Measurements from ENCODE around the gene FBXO46.

FBXO46 gene

DNA sequence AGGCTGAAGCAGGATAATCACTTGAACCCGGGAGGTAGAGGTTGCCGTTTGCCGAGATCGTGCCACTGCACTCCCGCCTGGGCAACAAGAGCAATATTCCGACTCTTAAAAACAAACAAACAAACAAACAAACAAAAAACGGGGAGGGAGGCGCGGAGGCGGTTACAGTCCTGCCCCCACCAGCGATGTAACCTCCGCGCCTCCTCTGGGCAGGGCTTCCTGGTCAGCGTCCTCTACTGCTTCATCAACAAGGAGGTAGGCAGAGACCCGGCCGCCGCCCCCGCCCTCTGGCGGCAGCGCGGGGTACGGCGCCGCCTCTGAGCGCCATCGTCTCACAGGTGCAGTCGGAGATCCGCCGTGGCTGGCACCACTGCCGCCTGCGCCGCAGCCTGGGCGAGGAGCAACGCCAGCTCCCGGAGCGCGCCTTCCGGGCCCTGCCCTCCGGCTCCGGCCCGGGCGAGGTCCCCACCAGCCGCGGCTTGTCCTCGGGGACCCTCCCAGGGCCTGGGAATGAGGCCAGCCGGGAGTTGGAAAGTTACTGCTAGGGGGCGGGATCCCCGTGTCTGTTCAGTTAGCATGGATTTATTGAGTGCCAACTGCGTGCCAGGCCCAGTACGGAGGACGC is 49.2 kb downstream of the FBXO46 start:
- peak; percentile 80 for DNase-seq

DNA sequence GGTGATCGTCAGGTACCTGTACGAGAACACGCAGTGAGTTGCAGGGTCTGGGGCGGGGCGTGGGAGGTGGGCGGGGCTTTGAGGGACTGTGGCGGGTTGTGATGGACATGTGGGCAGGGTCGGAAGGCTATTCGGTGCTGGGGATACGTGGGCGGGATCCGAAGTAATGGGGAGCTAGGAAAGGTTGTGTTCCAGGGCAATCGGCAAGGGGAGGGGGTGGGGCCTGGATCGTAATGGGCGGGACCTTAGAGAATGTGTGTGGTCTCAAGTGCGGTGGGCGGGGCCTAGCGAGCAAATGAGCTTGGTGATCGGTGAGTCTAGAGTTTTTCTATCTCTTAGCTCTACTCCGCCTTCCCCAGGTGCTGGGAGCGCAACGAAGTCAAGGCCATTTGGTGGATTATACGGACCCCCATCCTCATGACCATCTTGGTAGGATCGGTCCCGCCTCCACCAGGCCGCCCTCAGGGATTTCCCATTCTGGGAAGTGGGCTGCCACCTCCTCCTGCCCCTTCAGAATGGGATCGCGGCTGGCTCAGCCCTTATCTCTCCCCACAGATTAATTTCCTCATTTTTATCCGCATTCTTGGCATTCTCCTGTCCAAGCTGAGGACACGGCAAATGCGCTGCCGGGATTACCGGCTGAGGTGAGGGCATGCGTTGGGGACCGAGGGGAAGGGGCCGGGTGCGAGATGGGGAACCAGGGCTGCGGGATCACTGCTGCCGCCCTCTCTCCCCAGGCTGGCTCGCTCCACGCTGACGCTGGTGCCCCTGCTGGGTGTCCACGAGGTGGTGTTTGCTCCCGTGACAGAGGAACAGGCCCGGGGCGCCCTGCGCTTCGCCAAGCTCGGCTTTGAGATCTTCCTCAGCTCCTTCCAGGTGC is 53.1 kb downstream of the FBXO46 start:
- DNase-seq = peak; percentile 39

DNA sequence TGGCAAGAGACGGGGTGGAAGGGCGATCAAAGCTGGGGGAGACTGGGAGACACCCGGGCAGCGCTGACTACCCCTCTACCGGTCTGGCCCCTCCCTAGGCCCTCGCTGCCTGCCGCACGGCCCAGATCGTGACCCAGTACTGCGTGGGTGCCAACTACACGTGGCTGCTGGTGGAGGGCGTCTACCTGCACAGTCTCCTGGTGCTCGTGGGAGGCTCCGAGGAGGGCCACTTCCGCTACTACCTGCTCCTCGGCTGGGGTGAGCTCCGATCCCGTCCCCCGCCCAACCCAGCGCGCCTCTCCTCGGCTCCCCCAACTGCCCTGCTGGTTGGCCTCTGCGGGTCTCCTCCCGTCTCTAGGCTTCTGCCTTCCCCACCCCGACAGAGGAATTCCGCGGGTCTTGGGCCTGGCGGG is 53.8 kb downstream of the FBXO46 start:
- no peak for DNase-seq

- DNase-seq = no peak
These were observed 55.8 kb downstream of the FBXO46 start for GRCh38 chr19:45674946-45675345.

- no peak for DNase-seq
These were observed 59.8 kb downstream of the FBXO46 start for GRCh38 chr19:45670670-45671453.

- peak; percentile 2 for DNase-seq
These were observed 62.3 kb downstream of the FBXO46 start for GRCh38 chr19:45668342-45668871.

GRCh38 chr19:45667620-45668341 is 62.9 kb downstream of the FBXO46 start, which contains the start of gene GIPR:
Gene GIPR (plus strand): TSS chr19:45668221. CDS start chr19:45669521, 1,300 bp downstream.
- peak; percentile 2 for DNase-seq

DNA sequence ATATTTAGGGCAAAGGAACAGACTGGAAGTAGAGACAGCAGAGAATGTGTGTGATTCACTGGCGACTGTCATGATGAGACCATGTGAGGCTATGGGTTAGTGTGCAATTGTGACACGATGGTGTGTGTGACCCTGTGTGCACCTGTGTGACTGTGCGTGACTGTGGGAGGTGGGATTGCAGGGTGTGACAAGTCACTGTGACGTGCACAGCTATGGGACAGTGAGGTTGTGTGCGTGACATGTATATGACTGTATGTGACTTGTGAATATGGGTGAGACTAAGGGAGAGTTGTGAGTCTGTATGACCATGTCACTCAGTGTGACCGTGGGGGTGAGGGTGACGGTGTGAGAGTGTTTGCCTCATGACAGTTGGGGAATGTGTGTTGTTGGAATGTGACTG is 66.1 kb downstream of the FBXO46 start:
- no peak for DNase-seq

DNA sequence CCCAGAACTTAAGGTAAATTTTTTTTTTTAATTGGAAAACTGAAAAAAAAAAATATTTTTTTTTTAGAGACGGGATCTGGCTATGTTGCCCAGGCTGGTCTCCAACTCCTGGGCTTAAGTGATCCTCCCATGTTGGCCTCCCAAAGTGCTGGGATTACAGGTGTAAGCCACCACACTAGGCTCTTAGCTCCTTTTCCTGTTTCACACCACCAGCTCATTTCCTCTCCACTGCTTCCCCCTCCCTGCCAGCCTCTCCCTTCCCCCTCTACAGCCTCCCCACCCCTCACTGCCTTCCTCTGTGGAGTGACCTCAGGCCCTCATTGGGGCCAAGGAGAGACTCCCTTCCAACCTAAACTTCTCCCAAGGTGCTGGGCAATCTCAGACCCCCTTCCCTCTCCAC is 66.9 kb downstream of the FBXO46 start:
- no peak for DNase-seq

DNA sequence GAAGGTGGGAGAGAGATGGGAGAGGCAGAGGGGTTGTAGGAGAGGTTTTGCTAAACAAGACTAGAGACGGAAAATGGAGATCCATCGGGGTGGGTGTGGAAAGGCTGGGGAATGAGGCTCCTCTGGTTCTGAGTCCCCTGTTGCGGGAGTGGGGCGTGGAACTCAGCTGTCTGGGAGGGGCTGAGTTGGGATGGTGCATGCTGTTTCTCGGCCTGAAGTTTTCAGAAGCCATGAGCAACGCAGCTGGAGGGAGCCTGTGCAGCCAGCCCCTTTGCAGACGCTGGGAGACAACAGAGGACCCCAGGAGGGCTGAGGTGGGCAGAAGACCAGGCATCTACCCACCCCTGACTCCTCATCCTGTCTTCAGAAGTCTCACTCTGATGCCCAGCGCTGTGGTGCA is 70.1 kb downstream of the FBXO46 start:
- no peak for DNase-seq
